Bone marrow (tissue), 2 donors: Measurements from ENCODE around the gene BCAR1.
"Not testable (repeated sequence)": the region's sequence is repeated elsewhere in the genome, so short reads cannot be mapped to it uniquely, and the experiment has no call there.

Experiments
- DNase-seq, 2 donors: peaks; one replicate each; lab custom pipeline; 2025; lab: John Stamatoyannopoulos, UW

BCAR1 gene

GRCh38 chr16:75252946-75253911 is 1.8 kb upstream of the BCAR1 start:
- DNase-seq, result no peak

- no peak for DNase-seq
Observed at GRCh38 chr16:75252049-75252864, 833 bp upstream of the BCAR1 start.

GRCh38 chr16:75250809-75251279 is 580 bp downstream of the BCAR1 start:
- no peak for DNase-seq

- DNase-seq, result no peak
Observed at GRCh38 chr16:75250089-75250808, 1.2 kb downstream of the BCAR1 start.

GRCh38 chr16:75249441-75249840 is 2.0 kb downstream of the BCAR1 start:
- DNase-seq, result no peak

GRCh38 chr16:75248536-75249380 is 2.7 kb downstream of the BCAR1 start:
- DNase-seq, result no peak

GRCh38 chr16:75248142-75248535 is 3.3 kb downstream of the BCAR1 start:
- DNase-seq, result no peak

GRCh38 chr16:75247249-75247648 is 4.2 kb downstream of the BCAR1 start:
- no peak for DNase-seq

GRCh38 chr16:75246504-75247205 is 4.8 kb downstream of the BCAR1 start:
- DNase-seq, result no peak

GRCh38 chr16:75244844-75245758 is 6.3 kb downstream of the BCAR1 start:
- no peak for DNase-seq

- no peak for DNase-seq
Observed at GRCh38 chr16:75244225-75244809, 7.1 kb downstream of the BCAR1 start.

- no peak for DNase-seq
Observed at GRCh38 chr16:75243667-75244224, 7.7 kb downstream of the BCAR1 start.

- not testable (repeated sequence) for DNase-seq
Observed at GRCh38 chr16:75242436-75243078, 8.9 kb downstream of the BCAR1 start.

GRCh38 chr16:75241955-75242354 is 9.5 kb downstream of the BCAR1 start:
- DNase-seq, result no peak

- DNase-seq, result no peak
Observed at GRCh38 chr16:75241412-75241811, 10.0 kb downstream of the BCAR1 start.

- not testable (repeated sequence) for DNase-seq
Observed at GRCh38 chr16:75240633-75241032, 10.8 kb downstream of the BCAR1 start.

- DNase-seq, result no peak
Observed at GRCh38 chr16:75239542-75240122, 11.8 kb downstream of the BCAR1 start.
